ENCODE measurements around the gene CADPS2.

The CADPS2 gene

DNA sequence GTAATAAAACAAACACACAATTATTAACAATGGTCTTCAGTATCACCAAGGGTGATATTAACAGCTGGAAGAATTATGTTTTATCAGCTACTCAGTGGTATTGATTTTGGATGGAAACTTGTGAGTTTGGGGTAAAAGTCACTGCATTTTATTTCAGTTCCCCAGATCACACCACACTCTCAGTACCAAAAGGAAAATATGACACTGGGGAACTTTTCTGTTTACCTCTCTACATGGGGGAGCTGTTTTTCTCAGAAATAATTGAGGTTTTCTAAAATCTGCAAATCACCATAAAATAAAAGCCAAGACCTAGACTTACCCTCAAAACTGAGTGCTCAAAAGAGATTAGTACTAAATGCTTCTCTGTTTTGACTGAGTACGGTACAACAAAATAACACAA is 483.1 kb downstream of the CADPS2 start:
- TF ChIP-seq, protein P1, sequence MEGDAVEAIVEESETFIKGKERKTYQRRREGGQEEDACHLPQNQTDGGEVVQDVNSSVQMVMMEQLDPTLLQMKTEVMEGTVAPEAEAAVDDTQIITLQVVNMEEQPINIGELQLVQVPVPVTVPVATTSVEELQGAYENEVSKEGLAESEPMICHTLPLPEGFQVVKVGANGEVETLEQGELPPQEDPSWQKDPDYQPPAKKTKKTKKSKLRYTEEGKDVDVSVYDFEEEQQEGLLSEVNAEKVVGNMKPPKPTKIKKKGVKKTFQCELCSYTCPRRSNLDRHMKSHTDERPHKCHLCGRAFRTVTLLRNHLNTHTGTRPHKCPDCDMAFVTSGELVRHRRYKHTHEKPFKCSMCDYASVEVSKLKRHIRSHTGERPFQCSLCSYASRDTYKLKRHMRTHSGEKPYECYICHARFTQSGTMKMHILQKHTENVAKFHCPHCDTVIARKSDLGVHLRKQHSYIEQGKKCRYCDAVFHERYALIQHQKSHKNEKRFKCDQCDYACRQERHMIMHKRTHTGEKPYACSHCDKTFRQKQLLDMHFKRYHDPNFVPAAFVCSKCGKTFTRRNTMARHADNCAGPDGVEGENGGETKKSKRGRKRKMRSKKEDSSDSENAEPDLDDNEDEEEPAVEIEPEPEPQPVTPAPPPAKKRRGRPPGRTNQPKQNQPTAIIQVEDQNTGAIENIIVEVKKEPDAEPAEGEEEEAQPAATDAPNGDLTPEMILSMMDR (IDR thresholded peaks at IDR 0.05; ENCODE audit: low read depth, low read length) = no peak
- in situ Hi-C loops (cut with HindIII; ENCODE audit: low sequenced_read_pairs) = no loop called here
- no peak for DNase-seq (ENCODE audit: low read depth, low spot score)
- H3K4me3 ChIP-seq (ENCODE audit: low read depth, low read length) = no peak overlapping the region

DNA sequence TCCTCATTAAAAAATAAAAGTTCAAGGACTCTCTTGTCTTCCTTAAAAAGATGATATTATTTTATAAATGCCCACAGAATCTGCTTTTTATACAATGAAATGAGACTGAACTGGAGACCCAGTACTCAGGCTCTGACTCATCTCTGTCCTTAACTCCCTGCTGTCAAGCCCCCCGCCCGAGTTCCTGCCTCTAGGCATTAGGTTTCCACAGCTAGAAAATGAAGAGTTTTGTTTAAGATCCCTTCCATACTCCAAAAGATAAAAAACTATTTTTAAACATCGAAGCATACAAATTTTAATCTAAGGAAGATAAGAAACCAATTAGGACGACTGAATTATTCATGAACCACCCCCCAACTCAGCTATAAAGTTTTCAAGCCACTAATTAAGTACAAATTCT is 484.0 kb downstream of the CADPS2 start:
- TF ChIP-seq, protein P1 (IDR thresholded peaks at IDR 0.05; ENCODE audit: low read depth, low read length) = no peak
- H3K4me3 ChIP-seq (ENCODE audit: low read depth, low read length) = no peak overlapping the region
- in situ Hi-C loops (cut with HindIII; ENCODE audit: low sequenced_read_pairs) = no loop called here
- peak; percentile 11 for DNase-seq (ENCODE audit: low read depth, low spot score)

DNA sequence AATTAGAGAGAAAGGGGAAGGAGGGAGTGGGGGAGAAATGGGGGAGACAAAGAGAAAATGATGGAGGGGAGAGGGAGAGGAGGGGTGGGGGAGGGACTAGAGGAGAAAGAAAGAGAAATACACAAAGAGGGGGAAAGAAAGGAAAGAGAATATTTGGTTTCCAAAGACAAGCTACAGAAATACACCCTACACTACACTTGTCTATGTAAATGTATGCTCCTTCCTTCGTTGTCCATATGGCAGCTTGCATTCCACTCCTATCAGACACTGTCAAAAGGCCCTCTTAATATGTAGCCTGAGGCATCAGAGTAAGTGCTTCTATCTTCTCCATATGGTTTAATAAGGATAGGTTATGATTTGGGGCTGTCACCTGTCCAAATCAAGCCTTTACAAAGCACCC is 488.9 kb downstream of the CADPS2 start:
- H3K4me3 ChIP-seq (ENCODE audit: low read depth, low read length) = no peak overlapping the region
- TF ChIP-seq, protein P1 (IDR thresholded peaks at IDR 0.05; ENCODE audit: low read depth, low read length) = no peak
- no peak for DNase-seq (ENCODE audit: low read depth, low spot score)
- in situ Hi-C loops (cut with HindIII; ENCODE audit: low sequenced_read_pairs) = no loop called here

DNA sequence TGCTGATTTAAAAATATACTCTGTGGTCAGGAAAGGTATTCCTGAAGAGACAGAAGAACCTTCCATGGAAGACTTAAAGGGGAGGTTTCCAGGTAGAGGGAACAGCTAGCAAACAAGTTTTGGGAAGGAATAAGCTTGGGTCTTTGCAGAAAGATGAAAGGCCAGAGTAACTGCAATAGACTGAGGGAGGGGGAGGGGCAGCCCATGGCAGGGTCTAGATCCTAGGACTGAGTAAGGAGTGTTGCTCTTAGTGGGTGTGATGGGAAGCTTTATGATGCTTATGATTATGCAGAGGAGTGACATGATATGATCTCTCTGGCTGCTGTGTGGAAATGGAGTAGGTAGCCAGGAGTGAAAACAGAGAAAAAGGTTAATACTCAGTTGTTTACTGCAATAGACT is 491.7 kb downstream of the CADPS2 start:
- no peak overlapping the region for H3K4me3 ChIP-seq (ENCODE audit: low read depth, low read length)
- TF ChIP-seq, protein P1 (IDR thresholded peaks at IDR 0.05; ENCODE audit: low read depth, low read length) = no peak
- DNase-seq (ENCODE audit: low read depth, low spot score) = no peak
- in situ Hi-C loops (cut with HindIII; ENCODE audit: low sequenced_read_pairs) = no loop called here

DNA sequence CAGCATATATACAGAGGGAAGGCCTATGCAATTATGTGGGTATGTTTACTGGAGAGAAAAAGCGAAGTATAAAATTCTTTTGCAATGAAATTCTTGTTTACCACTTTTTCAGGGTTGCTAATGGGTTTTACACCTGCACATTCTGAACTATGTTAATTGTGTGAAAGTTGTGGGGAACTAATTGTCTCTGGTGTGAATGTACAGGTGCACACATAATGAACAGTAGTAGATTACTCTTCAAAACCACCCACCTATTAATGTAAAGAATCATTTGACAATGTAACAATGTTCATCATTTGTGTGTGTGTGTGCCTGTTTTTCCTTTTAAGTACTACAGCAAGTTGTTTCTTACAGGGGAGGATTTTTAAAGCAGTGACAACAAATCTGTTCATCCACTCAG is 501.7 kb downstream of the CADPS2 start:
- TF ChIP-seq, protein P1 (IDR thresholded peaks at IDR 0.05; ENCODE audit: low read depth, low read length) = no peak
- H3K4me3 ChIP-seq (ENCODE audit: low read depth, low read length) = no peak overlapping the region
- in situ Hi-C loops (cut with HindIII; ENCODE audit: low sequenced_read_pairs) = no loop called here
- no peak for DNase-seq (ENCODE audit: low read depth, low spot score)

DNA sequence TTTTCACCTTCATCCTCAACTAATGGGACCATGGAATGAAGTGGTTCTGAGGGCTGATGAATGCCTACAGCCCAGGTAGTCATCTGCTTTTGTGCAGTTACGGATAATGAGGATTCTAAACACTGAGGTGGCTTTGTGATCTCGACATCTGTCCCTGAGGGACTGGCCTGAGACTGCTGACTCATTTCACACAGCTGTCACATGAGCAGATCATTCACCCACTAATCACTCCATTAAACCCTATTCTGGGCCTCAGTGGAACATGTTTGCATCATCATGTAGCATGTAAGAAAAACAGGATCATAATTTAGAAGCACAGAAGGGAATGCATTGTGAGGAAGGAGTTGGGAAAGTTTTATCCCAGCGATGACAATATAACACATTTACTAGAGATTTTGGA is 502.3 kb downstream of the CADPS2 start:
- in situ Hi-C loops (cut with HindIII; ENCODE audit: low sequenced_read_pairs) = no loop called here
- no peak for DNase-seq (ENCODE audit: low read depth, low spot score)
- TF ChIP-seq, protein P1 (IDR thresholded peaks at IDR 0.05; ENCODE audit: low read depth, low read length) = no peak
- H3K4me3 ChIP-seq (ENCODE audit: low read depth, low read length) = no peak overlapping the region

DNA sequence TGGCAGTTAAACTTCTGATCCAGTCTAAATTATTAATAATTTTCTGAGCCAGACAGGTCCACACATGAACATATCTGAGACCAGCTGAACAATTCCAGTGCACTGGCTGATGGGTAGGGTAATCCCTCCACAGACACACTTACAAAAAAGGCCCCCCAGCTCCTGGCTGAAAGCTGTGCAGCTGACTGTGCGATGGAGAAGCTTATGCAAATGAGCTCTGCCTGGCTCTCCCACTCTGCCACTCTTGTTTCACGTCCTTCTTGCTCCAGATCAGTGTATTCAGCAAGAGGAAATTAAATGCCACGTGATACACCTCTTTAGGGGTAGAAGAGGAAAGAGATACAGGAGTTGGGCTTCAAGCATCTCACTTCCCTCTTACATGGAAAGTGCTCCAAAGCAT is 505.3 kb downstream of the CADPS2 start:
- TF ChIP-seq, protein P1 (IDR thresholded peaks at IDR 0.05; ENCODE audit: low read depth, low read length) = no peak
- no peak for DNase-seq (ENCODE audit: low read depth, low spot score)
- no peak overlapping the region for H3K4me3 ChIP-seq (ENCODE audit: low read depth, low read length)
- in situ Hi-C loops (cut with HindIII; ENCODE audit: low sequenced_read_pairs) = no loop called here
